HG03521 (cell line): ENCODE results near the gene ST8SIA6.
"Not testable (repeated sequence)": the region's sequence is repeated elsewhere in the genome, so short reads cannot be mapped to it uniquely, and the experiment has no call there.

ENCODE experiments used
- ATAC-seq: cut with Tn5 transposase; IDR thresholded peaks from one replicate; pipeline ENCODE4 v1.9.1; 2021; ENCODE audit warnings: mild to moderate bottlenecking, moderate library complexity; ENCODE audit not compliant: unreplicated experiment

Gene ST8SIA6

GRCh38 chr10:17454161-17455014, at the start of gene ST8SIA6:
Gene ST8SIA6 (minus strand): TSS chr10:17454595. CDS start chr10:17454255, 340 bp downstream.
- ATAC-seq = peak; percentile 70

GRCh38 chr10:17503795-17504194, 49.4 kb upstream of the ST8SIA6 start:
- ATAC-seq = no peak

GRCh38 chr10:17502814-17503213, 48.4 kb upstream of the ST8SIA6 start:
- no peak for ATAC-seq

- not testable (repeated sequence) for ATAC-seq
These were observed 44.6 kb upstream of the ST8SIA6 start for GRCh38 chr10:17499014-17499413.

- ATAC-seq = no peak
These were observed 43.1 kb upstream of the ST8SIA6 start for GRCh38 chr10:17497446-17498030.

- ATAC-seq = no peak
These were observed 40.3 kb upstream of the ST8SIA6 start for GRCh38 chr10:17494626-17495260.

- ATAC-seq = no peak
These were observed 34.5 kb upstream of the ST8SIA6 start for GRCh38 chr10:17488848-17489247.

GRCh38 chr10:17483079-17483478, 28.7 kb upstream of the ST8SIA6 start:
- ATAC-seq = no peak

GRCh38 chr10:17479822-17480221, 25.4 kb upstream of the ST8SIA6 start:
- no peak for ATAC-seq

GRCh38 chr10:17479015-17479615, 24.7 kb upstream of the ST8SIA6 start:
- no peak for ATAC-seq

GRCh38 chr10:17476073-17476472, 21.7 kb upstream of the ST8SIA6 start:
- ATAC-seq = no peak

GRCh38 chr10:17475661-17476060, 21.3 kb upstream of the ST8SIA6 start:
- no peak for ATAC-seq

- no peak for ATAC-seq
These were observed 20.4 kb upstream of the ST8SIA6 start for GRCh38 chr10:17474595-17475323.

GRCh38 chr10:17473228-17473950, 19.0 kb upstream of the ST8SIA6 start:
- no peak for ATAC-seq

- ATAC-seq = no peak
These were observed 18.3 kb upstream of the ST8SIA6 start for GRCh38 chr10:17472481-17473227.

- no peak for ATAC-seq
These were observed 15.9 kb upstream of the ST8SIA6 start for GRCh38 chr10:17470246-17470645.

- no peak for ATAC-seq
These were observed 11.1 kb upstream of the ST8SIA6 start for GRCh38 chr10:17465328-17466125.

GRCh38 chr10:17464545-17464944, 10.2 kb upstream of the ST8SIA6 start:
- no peak for ATAC-seq

- no peak for ATAC-seq
These were observed 6.4 kb upstream of the ST8SIA6 start for GRCh38 chr10:17460756-17461155.
